ENCODE results near the gene SMARCE1. TPM values are rescaled to one million over a fixed set of nuclear protein-coding genes. Genes with fewer than 3 reads are reported as not detected.

Gene SMARCE1
- total and polyA plus RNA-seq, 9 of the 15 experiments (the other 6 are each of a cell fraction or from before 2014, with no cell fraction given) = 64.1 to 142 (median 114) TPM

GRCh38 chr17:40596261-40596919 is 51.2 kb downstream of the SMARCE1 start (continued):
- no peak for TF ChIP-seq EWSR1 (IDR thresholded peaks at IDR 0.05; ENCODE audit: borderline replicate concordance, low read depth, partially characterized antibody)
- no peak for TF ChIP-seq GTF2F1 (IDR thresholded peaks at IDR 0.05; ENCODE audit: low read depth, low read length)

- ATAC-seq (no peak), FAIRE-seq (no peak), DNase-seq (ENCODE audit: extremely low read depth in 1 of 4, low spot score in 3 of 4) (no peak)
- H3K9me3 ChIP-seq (replicated peaks; ENCODE audit: control insufficient read depth, insufficient read depth, low read depth, low read length) = no peaks in the 10 kb centered on the region; the same call in 1 of the 2 replicates
- H2AFZ ChIP-seq (ENCODE audit: low read depth, low read length) = no peak overlapping the region
- H3K79me2 ChIP-seq (ENCODE audit: control insufficient read depth, insufficient read depth, low read length) = no peaks in the 10 kb centered on the region
- 38% methylated on average over 3 of the region's 3 CpGs for WGBS (ENCODE audit: insufficient coverage, low coverage, missing lambda C conversion rate)
- no peaks in the 10 kb centered on the region for H3K27me3 ChIP-seq (ENCODE audit: control insufficient read depth in 2 of 2, insufficient read depth in 2 of 2, low read length in 2 of 2)
- H3K9ac ChIP-seq (ENCODE audit: insufficient read depth in 1 of 2, low read depth in 2 of 2, low read length in 2 of 2) = no peak overlapping the region
- no TSS peak for BruUV-seq (replicated peaks)
- no peaks in the 10 kb centered on the region for H4K20me1 ChIP-seq (replicated peaks; ENCODE audit: control insufficient read depth, insufficient read depth, low read length)
- intact Hi-C loops (cut with micrococcal nuclease) = no loop called here
- ChIA-PET CTCF (ENCODE audit: low intra/inter-chr PET ratio) (no interaction called here), POLR2A (interaction anchor here (0.7 to 0.9 kb wide), 2 partner anchors 36 to 1098 kb away, joined by 3 to 4 read pairs; no protein-coding TSS in a partner anchor)
- no peak overlapping the region for H3K4me3 ChIP-seq
- H3K27ac ChIP-seq (ENCODE audit: extremely low read depth, low read depth, low read length) = no peak overlapping the region
- no peaks in the 10 kb centered on the region for H3K36me3 ChIP-seq (ENCODE audit: control insufficient read depth, insufficient read depth, low read length)
- in situ Hi-C loops (cut with MboI) = no loop called here
- no peaks in the 10 kb centered on the region for H3K9me1 ChIP-seq (ENCODE audit: control insufficient read depth, insufficient read depth, low read length)
- peaks cover 4 to 13% of the 10 kb centered on the region in 2 experiments; a peak in 3 of 5 replicates for H3K4me1 ChIP-seq (replicated peaks in 1 of 2; ENCODE audit: control insufficient read depth in 2 of 2, insufficient read depth in 2 of 2, low read length in 2 of 2)
- no peak overlapping the region for H3K4me2 ChIP-seq (ENCODE audit: insufficient read depth, low read length)
- TF ChIP-seq CHAMP1 (IDR thresholded peaks at IDR 0.05) (no peak), NCOA4 (IDR thresholded peaks at IDR 0.05; ENCODE audit: partially characterized antibody) (no peak), CBFA2T3 (IDR thresholded peaks at IDR 0.05) (0 out of 2 replicates have a peak, but pooled peaks have one; percentile 7), MAFG (tag; conservative IDR thresholded peaks at IDR 0.05) (no peak), IRF2 (CRISPR knock-in tag; IDR thresholded peaks at IDR 0.05) (no peak), GABPB1 (CRISPR knock-in tag; IDR thresholded peaks at IDR 0.05) (no peak), JUN (IDR thresholded peaks at IDR 0.05; ENCODE audit: borderline replicate concordance, low read depth, low read length) (no peak), JUN (CRISPR knock-in tag; IDR thresholded peaks at IDR 0.05; ENCODE audit: borderline replicate concordance) (no peak), STAG1 (CRISPR knock-in tag; IDR thresholded peaks at IDR 0.05; ENCODE audit: borderline replicate concordance) (no peak), CSDE1 (IDR thresholded peaks at IDR 0.05) (no peak), NCOA1 (IDR thresholded peaks at IDR 0.05; ENCODE audit: low read depth) (no peak), BMI1 (IDR thresholded peaks at IDR 0.05; ENCODE audit: low read length) (no peak), HMBOX1 (IDR thresholded peaks at IDR 0.05) (peak; percentile 71), BCOR (IDR thresholded peaks at IDR 0.05) (peak; percentile 68), ZBTB8A (IDR thresholded peaks at IDR 0.05; ENCODE audit: partially characterized antibody) (no peak), POU5F1 (IDR thresholded peaks at IDR 0.05; ENCODE audit: borderline replicate concordance, low read depth, low read length, partially characterized antibody) (no peak), DDX20 (tag; IDR thresholded peaks at IDR 0.05; ENCODE audit: low read depth) (no peak), ZNF764 (CRISPR knock-in tag; IDR thresholded peaks at IDR 0.05; ENCODE audit: low read depth) (no peak)
These were observed 56.9 kb downstream of the SMARCE1 start for GRCh38 chr17:40590742-40591141.
